ENCODE data around the gene AP5B1.

The AP5B1 gene

DNA sequence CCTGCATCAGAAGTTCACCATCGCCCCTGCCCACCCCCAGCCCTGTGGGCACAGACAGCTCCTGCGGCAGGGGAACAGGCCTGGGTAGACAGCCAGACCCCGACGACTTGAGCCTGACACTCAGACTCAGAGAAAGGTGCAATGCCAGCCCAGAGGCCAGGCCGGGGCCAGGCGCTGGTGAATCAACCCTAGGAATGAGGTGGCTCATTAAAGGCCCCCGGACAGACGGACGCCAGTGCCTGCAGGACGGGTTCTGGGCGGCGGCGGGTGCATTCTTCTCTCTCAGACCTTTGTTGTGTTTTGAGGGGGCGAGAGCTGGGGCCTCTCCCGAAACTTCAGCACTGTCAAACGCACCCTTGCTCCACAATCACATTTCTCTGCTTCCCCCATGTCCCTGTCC, 11.7 kb upstream of the AP5B1 start:
- no peak overlapping the region for H3K27ac ChIP-seq (replicated peaks; ENCODE audit: low read length)
- peak overlapping the region; percentile 88 for H2AK5ac ChIP-seq (ENCODE audit: low read depth, low read length)
- WGBS, 2 donors (ENCODE audit: extremely low coverage in 2 of 2, insufficient read length in 2 of 2, insufficient replicate concordance in 1 of 2) = no CpG with 5 or more reads among the region's 16 CpGs
- no peaks in the 10 kb centered on the region for H3K9me3 ChIP-seq (replicated peaks in 1 of 2; ENCODE audit: control insufficient read depth in 2 of 2, insufficient read depth in 1 of 2, low read depth in 1 of 2, low read length in 2 of 2)
- H3K27me3 ChIP-seq (ENCODE audit: control insufficient read depth in 3 of 3, insufficient read depth in 3 of 3, low read depth in 1 of 3, low read length in 3 of 3) = peaks cover 8 to 100% (median 23%) of the 10 kb centered on the region in 3 experiments
- peaks cover 7 to 8% of the 10 kb centered on the region in 2 donors for H3K4me1 ChIP-seq (ENCODE audit: control insufficient read depth in 2 of 2, insufficient read depth in 1 of 2, low read depth in 1 of 2, low read length in 2 of 2)
- peak overlapping the region; percentile 4 for H2BK15ac ChIP-seq (ENCODE audit: low read length)
- peak overlapping the region; percentile 89 for H3K23ac ChIP-seq (ENCODE audit: low read depth, low read length, poor library complexity)
- no peak overlapping the region for H2AFZ ChIP-seq (ENCODE audit: low read length)
- no peak overlapping the region for H3K9ac ChIP-seq (ENCODE audit: low read depth, low read length, poor library complexity)
- no peak overlapping the region for H2BK120ac ChIP-seq (ENCODE audit: low read depth, low read length)
- no peak overlapping the region for H4K8ac ChIP-seq (ENCODE audit: low read depth, low read length)
- no peak overlapping the region for H3K4me3 ChIP-seq (ENCODE audit: low read length in 2 of 2)
- no peak overlapping the region for H3K18ac ChIP-seq (ENCODE audit: low read length)
- H3K36me3 ChIP-seq (replicated peaks in 1 of 2; ENCODE audit: control insufficient read depth in 2 of 2, insufficient read depth in 2 of 2, low read length in 2 of 2) = no peaks in the 10 kb centered on the region
- no peak overlapping the region for H3K4me2 ChIP-seq (ENCODE audit: insufficient read depth, low read length, poor library complexity, severe bottlenecking)
- H3K79me1 ChIP-seq (ENCODE audit: low read depth, low read length) = peaks cover 5% of the 10 kb centered on the region
- DNase-seq (ENCODE audit: low spot score) = no peak
- H3K4ac ChIP-seq (ENCODE audit: low read length) = no peak overlapping the region
- no peak overlapping the region for H2BK5ac ChIP-seq (ENCODE audit: low read length)
- no peak overlapping the region for H4K91ac ChIP-seq (ENCODE audit: low read depth, low read length, poor library complexity)
- H2BK12ac ChIP-seq (ENCODE audit: low read length) = no peak overlapping the region
- no peak overlapping the region for H3K14ac ChIP-seq (ENCODE audit: low read length)

DNA sequence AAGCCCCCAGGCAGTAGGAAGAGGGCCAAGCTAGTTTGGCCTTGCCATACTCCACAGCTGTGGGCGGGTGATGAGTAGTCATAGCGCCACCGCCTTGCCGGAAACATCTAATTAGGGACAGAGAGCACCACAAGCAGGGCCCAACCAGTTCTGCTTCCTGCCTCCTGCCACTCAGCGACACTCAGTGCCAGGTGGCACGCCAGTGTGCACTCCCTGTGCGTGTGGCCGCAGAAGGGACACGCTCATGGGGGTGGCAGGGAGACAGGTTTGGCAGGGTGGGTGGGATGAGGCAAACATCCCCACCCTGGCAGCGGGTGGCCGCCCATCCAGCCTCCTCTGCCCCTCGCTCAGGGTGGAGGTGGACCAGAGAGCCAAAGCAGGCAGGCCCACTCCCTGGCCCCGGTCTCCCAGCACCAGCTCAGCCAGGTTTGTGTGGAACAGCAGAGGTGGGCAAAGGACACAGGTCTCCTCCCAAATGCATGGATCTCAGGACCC, 11.0 kb upstream of the AP5B1 start:
- Histone ChIP-seq H2AFZ (ENCODE audit: low read length) (no peak overlapping the region), H3K36me3 (replicated peaks in 1 of 2; ENCODE audit: control insufficient read depth in 2 of 2, insufficient read depth in 2 of 2, low read length in 2 of 2) (no peaks in the 10 kb centered on the region), H3K27me3 (ENCODE audit: control insufficient read depth in 3 of 3, insufficient read depth in 3 of 3, low read depth in 1 of 3, low read length in 3 of 3) (peaks cover 12 to 98% (median 30%) of the 10 kb centered on the region in 3 experiments), H2BK5ac (ENCODE audit: low read length) (peak overlapping the region; percentile 71), H3K23ac (ENCODE audit: low read depth, low read length, poor library complexity) (peak overlapping the region; percentile 89), H3K4ac (ENCODE audit: low read length) (peak overlapping the region; percentile 53), H2BK12ac (ENCODE audit: low read length) (peak overlapping the region; percentile 41), H3K4me3 (ENCODE audit: low read length in 2 of 2) (no peak overlapping the region), H3K79me1 (ENCODE audit: low read depth, low read length) (peaks cover 5% of the 10 kb centered on the region), H4K91ac (ENCODE audit: low read depth, low read length, poor library complexity) (no peak overlapping the region), H2BK120ac (ENCODE audit: low read depth, low read length) (no peak overlapping the region), H4K8ac (ENCODE audit: low read depth, low read length) (peak overlapping the region; percentile 82), H2AK5ac (ENCODE audit: low read depth, low read length) (peak overlapping the region; percentile 88), H3K9me3 (replicated peaks in 1 of 2; ENCODE audit: control insufficient read depth in 2 of 2, insufficient read depth in 1 of 2, low read depth in 1 of 2, low read length in 2 of 2) (no peaks in the 10 kb centered on the region), H2BK15ac (ENCODE audit: low read length) (no peak overlapping the region), H3K4me1 (ENCODE audit: control insufficient read depth in 2 of 2, insufficient read depth in 1 of 2, low read depth in 1 of 2, low read length in 2 of 2) (peaks cover 7 to 8% of the 10 kb centered on the region in 2 donors), H3K27ac (replicated peaks; ENCODE audit: low read length) (no peak overlapping the region), H3K18ac (ENCODE audit: low read length) (peak overlapping the region; percentile 28), H3K9ac (ENCODE audit: low read depth, low read length, poor library complexity) (no peak overlapping the region), H3K4me2 (ENCODE audit: insufficient read depth, low read length, poor library complexity, severe bottlenecking) (no peak overlapping the region), H3K14ac (ENCODE audit: low read length) (peak overlapping the region; percentile 94)
- no peak for DNase-seq (ENCODE audit: low spot score)
- no CpG with 5 or more reads among the region's 13 CpGs for WGBS, 2 donors (ENCODE audit: extremely low coverage in 2 of 2, insufficient read length in 2 of 2, insufficient replicate concordance in 1 of 2)

DNA sequence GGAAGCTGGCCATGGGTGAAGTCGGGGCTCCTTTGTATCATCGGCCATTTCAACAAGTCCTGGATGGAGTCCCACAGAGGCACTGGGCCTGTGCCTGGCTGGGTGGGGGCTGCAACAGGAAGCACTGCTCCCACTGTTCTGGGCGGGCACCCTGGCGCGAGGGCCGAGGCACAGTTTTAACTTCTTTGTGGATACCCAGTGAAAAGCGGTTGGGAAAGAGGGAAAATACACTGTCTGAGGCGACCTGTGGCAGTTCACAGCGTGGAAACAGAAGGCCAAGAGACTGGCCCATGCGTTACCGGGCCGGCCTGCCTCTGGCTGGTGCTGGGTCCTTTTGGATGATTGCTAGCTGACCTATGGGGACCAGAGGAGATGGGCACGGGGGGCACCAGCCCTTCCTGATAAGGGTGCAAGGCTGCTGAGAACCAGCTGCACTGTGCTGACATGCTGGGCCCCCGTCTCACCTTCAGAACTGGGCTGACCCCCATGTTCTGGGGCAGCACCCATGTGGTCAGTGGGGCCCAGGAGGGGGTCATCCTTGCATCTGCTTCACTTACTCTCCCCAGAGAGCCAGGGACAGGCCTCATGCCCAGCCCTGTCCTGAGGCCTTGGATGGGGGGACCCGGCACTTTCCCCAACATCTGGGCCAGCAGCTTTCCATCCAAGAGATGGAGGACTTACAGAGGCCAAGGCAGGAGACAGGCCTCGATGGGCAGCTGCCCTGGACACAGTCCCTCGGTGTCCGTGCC, 10.3 kb upstream of the AP5B1 start:
- Histone ChIP-seq H2BK5ac (ENCODE audit: low read length) (peak overlapping the region; percentile 71), H3K23ac (ENCODE audit: low read depth, low read length, poor library complexity) (peak overlapping the region; percentile 48), H2BK120ac (ENCODE audit: low read depth, low read length) (no peak overlapping the region), H4K91ac (ENCODE audit: low read depth, low read length, poor library complexity) (no peak overlapping the region), H3K4me2 (ENCODE audit: insufficient read depth, low read length, poor library complexity, severe bottlenecking) (no peak overlapping the region), H2BK15ac (ENCODE audit: low read length) (peak overlapping the region; percentile 17), H3K27ac (replicated peaks; ENCODE audit: low read length) (no peak overlapping the region), H4K8ac (ENCODE audit: low read depth, low read length) (no peak overlapping the region), H3K4me3 (ENCODE audit: low read length in 2 of 2) (no peak overlapping the region), H3K14ac (ENCODE audit: low read length) (no peak overlapping the region), H3K4ac (ENCODE audit: low read length) (no peak overlapping the region), H3K9me3 (replicated peaks in 1 of 2; ENCODE audit: control insufficient read depth in 2 of 2, insufficient read depth in 1 of 2, low read depth in 1 of 2, low read length in 2 of 2) (no peaks in the 10 kb centered on the region), H2AFZ (ENCODE audit: low read length) (no peak overlapping the region), H3K79me1 (ENCODE audit: low read depth, low read length) (peaks cover 5% of the 10 kb centered on the region), H3K9ac (ENCODE audit: low read depth, low read length, poor library complexity) (no peak overlapping the region), H2BK12ac (ENCODE audit: low read length) (peak overlapping the region; percentile 73), H3K4me1 (ENCODE audit: control insufficient read depth in 2 of 2, insufficient read depth in 1 of 2, low read depth in 1 of 2, low read length in 2 of 2) (peaks cover 7 to 8% of the 10 kb centered on the region in 2 donors), H2AK5ac (ENCODE audit: low read depth, low read length) (peak overlapping the region; percentile 88), H3K36me3 (replicated peaks in 1 of 2; ENCODE audit: control insufficient read depth in 2 of 2, insufficient read depth in 2 of 2, low read length in 2 of 2) (no peaks in the 10 kb centered on the region), H3K27me3 (ENCODE audit: control insufficient read depth in 3 of 3, insufficient read depth in 3 of 3, low read depth in 1 of 3, low read length in 3 of 3) (peaks cover 19 to 98% (median 37%) of the 10 kb centered on the region in 3 experiments), H3K18ac (ENCODE audit: low read length) (no peak overlapping the region)
- DNase-seq (ENCODE audit: low spot score) = no peak
- WGBS, 2 donors (ENCODE audit: extremely low coverage in 2 of 2, insufficient read length in 2 of 2, insufficient replicate concordance in 1 of 2) = no CpG with 5 or more reads among the region's 18 CpGs

DNA sequence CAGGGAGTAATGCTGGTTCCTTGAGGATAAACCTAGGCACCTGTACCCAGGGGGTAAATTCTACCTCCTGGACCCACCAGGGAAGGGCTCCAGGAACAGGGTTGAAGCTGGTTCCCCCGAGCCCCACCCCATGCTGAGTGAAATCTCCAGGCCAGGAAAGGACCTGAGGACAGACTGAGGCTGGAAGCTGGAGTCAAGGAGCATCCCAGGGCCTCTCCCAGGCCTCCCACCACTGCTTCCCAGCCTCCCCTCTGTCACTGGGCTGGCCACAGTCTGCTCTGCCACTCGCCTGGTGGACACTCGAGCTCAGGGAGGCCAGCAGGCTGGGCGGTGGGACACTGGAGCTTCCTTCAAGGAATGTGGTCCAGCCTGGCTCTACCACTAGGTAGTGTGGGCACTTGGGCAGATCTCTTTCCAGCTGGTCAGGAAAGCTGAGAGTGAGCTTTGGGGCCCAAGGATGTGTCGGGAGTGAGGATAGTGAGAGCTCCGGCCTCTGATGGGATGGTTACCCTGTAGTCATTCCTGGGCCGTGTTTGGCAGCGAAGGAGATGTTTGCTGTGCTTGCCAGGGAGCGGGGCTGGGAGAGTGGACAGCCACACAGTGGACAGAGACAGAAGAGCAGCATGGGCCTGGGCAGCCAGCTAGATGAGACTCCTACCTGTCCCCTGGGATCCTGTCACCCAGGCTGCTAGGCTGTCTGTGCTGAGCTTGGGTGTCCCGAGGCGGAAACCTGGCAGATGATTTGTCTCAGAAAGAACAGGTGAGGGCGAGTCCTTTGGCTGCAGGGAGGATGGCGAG, 9.5 kb upstream of the AP5B1 start:
- Histone ChIP-seq H2BK5ac (ENCODE audit: low read length) (peak overlapping the region; percentile 71), H3K14ac (ENCODE audit: low read length) (no peak overlapping the region), H2AK5ac (ENCODE audit: low read depth, low read length) (peak overlapping the region; percentile 88), H4K91ac (ENCODE audit: low read depth, low read length, poor library complexity) (no peak overlapping the region), H3K18ac (ENCODE audit: low read length) (no peak overlapping the region), H3K23ac (ENCODE audit: low read depth, low read length, poor library complexity) (peak overlapping the region; percentile 48), H3K9me3 (replicated peaks in 1 of 2; ENCODE audit: control insufficient read depth in 2 of 2, insufficient read depth in 1 of 2, low read depth in 1 of 2, low read length in 2 of 2) (no peaks in the 10 kb centered on the region), H2BK15ac (ENCODE audit: low read length) (peak overlapping the region; percentile 17), H3K4me1 (ENCODE audit: control insufficient read depth in 2 of 2, insufficient read depth in 1 of 2, low read depth in 1 of 2, low read length in 2 of 2) (peaks cover 7 to 8% of the 10 kb centered on the region in 2 donors), H2BK120ac (ENCODE audit: low read depth, low read length) (no peak overlapping the region), H2BK12ac (ENCODE audit: low read length) (no peak overlapping the region), H2AFZ (ENCODE audit: low read length) (no peak overlapping the region), H3K27ac (replicated peaks; ENCODE audit: low read length) (no peak overlapping the region), H3K27me3 (ENCODE audit: control insufficient read depth in 3 of 3, insufficient read depth in 3 of 3, low read depth in 1 of 3, low read length in 3 of 3) (peaks cover 25 to 98% (median 44%) of the 10 kb centered on the region in 3 experiments), H4K8ac (ENCODE audit: low read depth, low read length) (no peak overlapping the region), H3K79me1 (ENCODE audit: low read depth, low read length) (peaks cover 5% of the 10 kb centered on the region), H3K4ac (ENCODE audit: low read length) (no peak overlapping the region), H3K36me3 (replicated peaks in 1 of 2; ENCODE audit: control insufficient read depth in 2 of 2, insufficient read depth in 2 of 2, low read length in 2 of 2) (no peaks in the 10 kb centered on the region), H3K4me2 (ENCODE audit: insufficient read depth, low read length, poor library complexity, severe bottlenecking) (no peak overlapping the region), H3K4me3 (ENCODE audit: low read length in 2 of 2) (no peak overlapping the region), H3K9ac (ENCODE audit: low read depth, low read length, poor library complexity) (no peak overlapping the region)
- DNase-seq (ENCODE audit: low spot score) = no peak
- no CpG with 5 or more reads among the region's 13 CpGs for WGBS, 2 donors (ENCODE audit: extremely low coverage in 2 of 2, insufficient read length in 2 of 2, insufficient replicate concordance in 1 of 2)
